ENCODE results near the gene NEGR1. TPM values are rescaled to one million over a fixed set of nuclear protein-coding genes. Genes with fewer than 3 reads are reported as not detected.

The NEGR1 gene
- total and polyA plus RNA-seq, 7 donors: 1.3 to 10.2 (median 2.2) TPM

- no peak overlapping the region for H3K4me3 ChIP-seq
- H3K36me3 ChIP-seq (ENCODE audit: insufficient read depth in 1 of 2, low read depth in 1 of 2): no peaks in the 10 kb centered on the region
- ATAC-seq (no peak), DNase-seq (no peak)
- no peaks in the 10 kb centered on the region for H3K9me3 ChIP-seq
- no peaks in the 10 kb centered on the region for H3K27me3 ChIP-seq (ENCODE audit: insufficient read depth in 3 of 3, low read length in 2 of 3)
- WGBS, 3 donors: 86 to 91% (median 88%) methylated on average over 3 of the region's 3 CpGs
- H3K4me1 ChIP-seq: no peaks in the 10 kb centered on the region
- H3K27ac ChIP-seq: no peak overlapping the region
- no peak for TF ChIP-seq CTCF (IDR thresholded peaks at IDR 0.05)
- intact Hi-C loops (cut with DNase I): no loop called here
Observed at GRCh38 chr1:71603044-71603776, 679.1 kb downstream of the NEGR1 start.

- DNase-seq (no peak), ATAC-seq (no peak)
- Histone ChIP-seq H3K36me3 (ENCODE audit: insufficient read depth in 1 of 2, low read depth in 1 of 2) (no peaks in the 10 kb centered on the region), H3K4me3 (no peak overlapping the region), H3K4me1 (no peaks in the 10 kb centered on the region), H3K27ac (no peak overlapping the region), H3K27me3 (ENCODE audit: insufficient read depth in 3 of 3, low read length in 2 of 3) (no peaks in the 10 kb centered on the region), H3K9me3 (no peaks in the 10 kb centered on the region)
- 92 to 94% (median 93%) methylated on average over 2 of the region's 2 CpGs for WGBS, 3 donors
- TF ChIP-seq CTCF (IDR thresholded peaks at IDR 0.05): no peak
- intact Hi-C loops (cut with DNase I): no loop called here
Observed at GRCh38 chr1:71600023-71600422, 682.3 kb downstream of the NEGR1 start.

GRCh38 chr1:71599306-71599705 is 683.0 kb downstream of the NEGR1 start:
- 26 to 38% (median 34%) methylated on average over 1 of the region's 1 CpG for WGBS, 3 donors
- Histone ChIP-seq H3K27me3 (ENCODE audit: insufficient read depth in 3 of 3, low read length in 2 of 3) (no peaks in the 10 kb centered on the region), H3K4me1 (no peaks in the 10 kb centered on the region), H3K4me3 (no peak overlapping the region), H3K9me3 (no peaks in the 10 kb centered on the region), H3K36me3 (ENCODE audit: insufficient read depth in 1 of 2, low read depth in 1 of 2) (no peaks in the 10 kb centered on the region), H3K27ac (no peak overlapping the region)
- TF ChIP-seq CTCF (IDR thresholded peaks at IDR 0.05): no peak
- no peak for ATAC-seq
- intact Hi-C loops (cut with DNase I): no loop called here
- DNase-seq: no peak

- no peak for TF ChIP-seq CTCF (IDR thresholded peaks at IDR 0.05)
- no peaks in the 10 kb centered on the region for H3K9me3 ChIP-seq
- no peak for DNase-seq
- ATAC-seq: no peak
- H3K4me1 ChIP-seq: no peaks in the 10 kb centered on the region
- H3K27me3 ChIP-seq (ENCODE audit: insufficient read depth in 3 of 3, low read length in 2 of 3): no peaks in the 10 kb centered on the region
- no peak overlapping the region for H3K4me3 ChIP-seq
- H3K27ac ChIP-seq: no peak overlapping the region
- no peaks in the 10 kb centered on the region for H3K36me3 ChIP-seq (ENCODE audit: insufficient read depth in 1 of 2, low read depth in 1 of 2)
- intact Hi-C loops (cut with DNase I): no loop called here
Observed at GRCh38 chr1:71593523-71593922, 688.8 kb downstream of the NEGR1 start.

Data from psoas muscle (tissue), 8 donors.